K562 (cell line): Measurements from ENCODE around the gene CFAP58. TPM values are rescaled to one million over a fixed set of nuclear protein-coding genes. Genes with fewer than 3 reads are reported as not detected.

Experiments
- ATAC-seq: fragments of 200-7000 bp; cut with Tn5 transposase; 3 replicates; pipeline ENCODE4 v1.9.1; 2020; ENCODE audit warnings: moderate library complexity
- BruUV-seq: library from RNA; stranded (reverse); fragments of 400-500 nt; replicated peaks from 2 replicates; lab custom pipeline; 2021; lab: Mats Ljungman, UMichigan
- CTCF ChIA-PET: fragments of 300-600 bp; formaldehyde crosslinking; extraction: SDS; loops from one replicate; lab custom pipeline; 2021; ENCODE audit warnings: low intra/inter-chr PET ratio; lab: Yijun Ruan, JAX
- POLR2A ChIA-PET: fragments of 300-600, 350-650 bp; sonication (Branson Sonifier 250); formaldehyde crosslinking; extraction: SDS; loops from one replicate; lab custom pipeline; 2021; ENCODE audit warnings: antibody characterized with exemption, inconsistent platforms; lab: Yijun Ruan, JAX
- DNase-seq, 4 experiments: peaks; one replicate each; pipeline versions ENCODE4 v3.0.0 to v3.0.0-alpha.2; 2011 to 2018; ENCODE audit warnings: low spot score in 3 of 4, mixed read lengths in 3 of 4; ENCODE audit errors: extremely low read depth in 1 of 4
- FAIRE-seq: peaks from 2 replicates; lab custom pipeline; 2011; peaks lifted over from hg19 to GRCh38; lab: Jason Lieb, UNC
- H2AFZ ChIP-seq: 2 replicates; pipeline ENCODE4 v1.6.0; 2011; ENCODE audit warnings: low read depth, low read length, control low read depth, inconsistent platforms
- H3K27ac ChIP-seq: fragments of 200-600 bp; 3 replicates; pipeline ENCODE4 v1.8.0; 2011; ENCODE audit warnings: low read depth, mild to moderate bottlenecking, control low read depth, inconsistent platforms, low read length, moderate library complexity, mixed read lengths; ENCODE audit errors: extremely low read depth
- H3K27me3 ChIP-seq, 2 experiments: fragments of 300-600 bp in 1 of 2; 2 replicates in 1 of 2; 3 replicates in 1 of 2; pipeline versions ENCODE4 v1.6.0 to v1.8.0; 2011; ENCODE audit warnings: inconsistent platforms in 2 of 2, low read length in 2 of 2, mild to moderate bottlenecking in 1 of 2, mixed read lengths in 1 of 2, moderate library complexity in 1 of 2; ENCODE audit not compliant: control insufficient read depth in 2 of 2, insufficient read depth in 2 of 2
- H3K36me3 ChIP-seq: fragments of 300-600 bp; 3 replicates; pipeline ENCODE4 v1.8.0; 2011; ENCODE audit warnings: mild to moderate bottlenecking, low read length, inconsistent platforms; ENCODE audit not compliant: control insufficient read depth, insufficient read depth
- H3K4me1 ChIP-seq, 2 experiments: fragments of 200-600 bp in 1 of 2; replicated peaks in 1 of 2; 2 replicates in 1 of 2; 3 replicates in 1 of 2; pipeline versions ENCODE4 v1.5.1 to v1.8.0; 2011; ENCODE audit warnings: inconsistent platforms in 2 of 2, low read length in 2 of 2, mild to moderate bottlenecking in 1 of 2, mixed read lengths in 1 of 2, moderate library complexity in 1 of 2; ENCODE audit not compliant: control insufficient read depth in 2 of 2, insufficient read depth in 2 of 2
- H3K4me2 ChIP-seq: 2 replicates; pipeline ENCODE4 v1.6.1; 2011; ENCODE audit warnings: low read length, control low read depth, inconsistent platforms, mixed read lengths; ENCODE audit not compliant: insufficient read depth
- H3K4me3 ChIP-seq: fragments of 200-600 bp; sonication (generic), shearing (Covaris generic); 2 replicates; pipeline ENCODE4 v1.5.1; 2016; ENCODE audit warnings: control low read depth, inconsistent platforms
- H3K79me2 ChIP-seq: fragments of 200-600 bp; 3 replicates; pipeline ENCODE4 v1.8.0; 2011; ENCODE audit warnings: low read length, inconsistent platforms; ENCODE audit not compliant: control insufficient read depth, insufficient read depth
- H3K9ac ChIP-seq, 2 experiments: 2 replicates each; pipeline versions ENCODE4 v1.6.0 to v1.6.1; 2011; ENCODE audit warnings: low read depth in 2 of 2, low read length in 2 of 2, control low read depth in 1 of 2, inconsistent platforms in 1 of 2, mild to moderate bottlenecking in 1 of 2, mixed read lengths in 1 of 2; ENCODE audit not compliant: insufficient read depth in 1 of 2
- H3K9me1 ChIP-seq: one replicate; pipeline ENCODE4 v1.6.0; 2011; ENCODE audit warnings: inconsistent platforms, mild to moderate bottlenecking, low read length, moderate library complexity; ENCODE audit not compliant: control insufficient read depth, insufficient read depth
- H3K9me3 ChIP-seq: replicated peaks from 2 replicates; pipeline ENCODE4 v1.5.1; 2011; ENCODE audit warnings: low read depth, low read length, inconsistent platforms; ENCODE audit not compliant: control insufficient read depth, insufficient read depth
- H4K20me1 ChIP-seq: replicated peaks from 2 replicates; pipeline ENCODE4 v1.6.1; 2011; ENCODE audit warnings: low read length, inconsistent platforms, mixed read lengths; ENCODE audit not compliant: control insufficient read depth, insufficient read depth
- CEBPB ChIP-seq: fragments of 450-650 bp; IDR thresholded peaks from 2 replicates; pipeline ENCODE4 v1.6.1; 2016; ENCODE audit warnings: missing genetic modification characterization, missing compliant biosample characterization
- CEBPG ChIP-seq, 3 experiments: fragments of 200-800 bp in 1 of 3; sonication (Bioruptor generic) in 1 of 3; sonication (generic) in 1 of 3; formaldehyde crosslinking in 1 of 3; IDR thresholded peaks in 2 of 3; conservative IDR thresholded peaks in 1 of 3; 2 replicates each; pipeline versions ENCODE4 v1.6.1 to v1.8.0; 2016 to 2022; ENCODE audit warnings: missing compliant biosample characterization in 2 of 3, missing genetic modification characterization in 2 of 3, mild to moderate bottlenecking in 1 of 3, missing genetic modification reagents in 1 of 3
- CREB3L1 ChIP-seq: fragments of 450-650 bp; IDR thresholded peaks from 2 replicates; pipeline ENCODE4 v1.6.1; 2014; ENCODE audit warnings: low read depth, mild to moderate bottlenecking, moderate library complexity, borderline replicate concordance
- NR2C1 ChIP-seq, 2 experiments: fragments of 450-650 bp; IDR thresholded peaks; 2 replicates each; pipeline ENCODE4 v1.6.1; 2017; ENCODE audit warnings: mild to moderate bottlenecking in 2 of 2, antibody characterized with exemption in 1 of 2, inconsistent platforms in 1 of 2, missing compliant biosample characterization in 1 of 2, missing genetic modification characterization in 1 of 2
- RBFOX2 ChIP-seq: fragments of 200-400 bp; formaldehyde crosslinking; IDR thresholded peaks from 2 replicates; pipeline ENCODE4 v1.6.1; 2017; ENCODE audit warnings: low read depth, mild to moderate bottlenecking, low read length, moderate library complexity
- REST ChIP-seq, 2 experiments: fragments of 450-650 bp; formaldehyde crosslinking in 1 of 2; IDR thresholded peaks; 2 replicates each; pipeline versions ENCODE4 v1.4.0 to v1.6.1; 2014 to 2020; ENCODE audit warnings: mild to moderate bottlenecking in 2 of 2, borderline replicate concordance in 1 of 2, low read depth in 1 of 2
- WGBS: fragments of 100-300 bp; shearing (Covaris generic); methylation state at CpG from one replicate; pipeline ENCODE4 v1.1.6; 2016; ENCODE audit warnings: low coverage, mixed read lengths; ENCODE audit not compliant: insufficient coverage; ENCODE audit errors: missing lambda C conversion rate; 5-methylcytosine and 5-hydroxymethylcytosine counted together
- in situ Hi-C: fragments of 300-500 bp; cut with MboI; formaldehyde crosslinking; loops from 4 replicates; pipeline ENCODE4 v1.15.0; 2018; ENCODE audit warnings: inconsistent platforms, mixed read lengths
- intact Hi-C: fragments of 100-400 bp; cut with micrococcal nuclease; formaldehyde crosslinking; loops from 2 replicates; pipeline ENCODE4 v1.14.2; 2022
- polyA plus RNA-seq, 8 experiments: library from polyadenylated mRNA; depleted of rRNA in 4 of 8; stranded (reverse) in 5 of 8; unstranded in 3 of 8; fragments of >200 nt; fragmentation: Nextera tagmentation in 2 of 8; fragmentation: Illumina TruSeq in 1 of 8; extraction: Ambion mirVana in 2 of 8; extraction: Trizol in 1 of 8; gene quantifications; 2 replicates each; pipeline versions ENCODE4 v1.2.1 to v1.2.3, GENCODE V29; 2011 to 2014; ENCODE audit warnings: inconsistent platforms in 1 of 8, missing spikeins in 1 of 8
- total RNA-seq, 7 experiments: library from RNA; depleted of rRNA in 6 of 7; stranded (reverse); fragments of >200 nt in 6 of 7; fragmentation: Illumina TruSeq in 2 of 7; extraction: Trizol in 2 of 7; gene quantifications; 2 replicates each; pipeline versions ENCODE4 v1.2.1 to v1.2.3, GENCODE V29; 2011 to 2021; ENCODE audit warnings: low replicate concordance in 1 of 7

CFAP58 gene
- total and polyA plus RNA-seq, 9 of the 15 experiments (the other 6 are each of a cell fraction or from before 2014, with no cell fraction given), result 0.08 to 2.0 (median 0.71) TPM

- peaks cover 70 to 76% of the 10 kb centered on the region in 2 experiments for H3K4me1 ChIP-seq
- no peak for FAIRE-seq
- TF ChIP-seq RBFOX2 (0 out of 2 replicates have a peak, but pooled peaks have one; percentile 29), NR2C1 (IDR thresholded peaks at IDR 0.05) (no peak), NR2C1 (tag; IDR thresholded peaks at IDR 0.05) (no peak), REST (IDR thresholded peaks at IDR 0.05; ENCODE audit: borderline replicate concordance) (no peak), REST (CRISPR knock-in tag; IDR thresholded peaks at IDR 0.05; ENCODE audit: low read depth) (no peak), CEBPG (CRISPR knock-in tag; IDR thresholded peaks at IDR 0.05) (peak; percentile 38; the same call in 1 of the 2 replicates), CEBPG (tag; conservative IDR thresholded peaks at IDR 0.05 in 1 of 2, IDR thresholded peaks at IDR 0.05 in 1 of 2) (peak in 1 of 2 experiments; percentile 51; a peak in 2 of 4 replicates), CEBPB (peak; percentile 33; the same call in 1 of the 2 replicates), CREB3L1 (no peak)
- TF ChIP-seq, all 486 proteins: peak for 3
- BruUV-seq, result no TSS peak
- Histone ChIP-seq H2AFZ (no peak overlapping the region), H3K9me3 (no peaks in the 10 kb centered on the region), H3K27me3 (no peaks in the 10 kb centered on the region), H3K4me2 (peak overlapping the region; percentile 70), H4K20me1 (peaks cover 76% of the 10 kb centered on the region), H3K9me1 (peaks cover 10% of the 10 kb centered on the region), H3K79me2 (peaks cover 100% of the 10 kb centered on the region), H3K4me3 (no peak overlapping the region), H3K27ac (peak overlapping the region; percentile 62; the same call in 2 of the 3 replicates), H3K36me3 (peaks cover 86% of the 10 kb centered on the region), H3K9ac (peak overlapping the region; percentile 41 to 81; a peak in 3 of 4 replicates)
- DNase-seq (no peak), ATAC-seq (no peak)
- CTCF ChIA-PET, result no interaction called here
- POLR2A ChIA-PET, result interaction anchor here (0.6 to 1.5 kb wide), 3 partner anchors 10 to 13 kb away, joined by 3 read pairs; no protein-coding TSS in a partner anchor
- in situ Hi-C loops, result no loop called here
- WGBS, result 35% methylated on average over 7 of the region's 8 CpGs
- intact Hi-C loops, result no loop called here
Measured at GRCh38 chr10:104330168-104331110, 23.2 kb upstream of the CFAP58 start.
